ENCODE measurements around the gene PANK3.
"Not testable (repeated sequence)": the region's sequence is repeated elsewhere in the genome, so short reads cannot be mapped to it uniquely, and the experiment has no call there.

The PANK3 gene

DNA sequence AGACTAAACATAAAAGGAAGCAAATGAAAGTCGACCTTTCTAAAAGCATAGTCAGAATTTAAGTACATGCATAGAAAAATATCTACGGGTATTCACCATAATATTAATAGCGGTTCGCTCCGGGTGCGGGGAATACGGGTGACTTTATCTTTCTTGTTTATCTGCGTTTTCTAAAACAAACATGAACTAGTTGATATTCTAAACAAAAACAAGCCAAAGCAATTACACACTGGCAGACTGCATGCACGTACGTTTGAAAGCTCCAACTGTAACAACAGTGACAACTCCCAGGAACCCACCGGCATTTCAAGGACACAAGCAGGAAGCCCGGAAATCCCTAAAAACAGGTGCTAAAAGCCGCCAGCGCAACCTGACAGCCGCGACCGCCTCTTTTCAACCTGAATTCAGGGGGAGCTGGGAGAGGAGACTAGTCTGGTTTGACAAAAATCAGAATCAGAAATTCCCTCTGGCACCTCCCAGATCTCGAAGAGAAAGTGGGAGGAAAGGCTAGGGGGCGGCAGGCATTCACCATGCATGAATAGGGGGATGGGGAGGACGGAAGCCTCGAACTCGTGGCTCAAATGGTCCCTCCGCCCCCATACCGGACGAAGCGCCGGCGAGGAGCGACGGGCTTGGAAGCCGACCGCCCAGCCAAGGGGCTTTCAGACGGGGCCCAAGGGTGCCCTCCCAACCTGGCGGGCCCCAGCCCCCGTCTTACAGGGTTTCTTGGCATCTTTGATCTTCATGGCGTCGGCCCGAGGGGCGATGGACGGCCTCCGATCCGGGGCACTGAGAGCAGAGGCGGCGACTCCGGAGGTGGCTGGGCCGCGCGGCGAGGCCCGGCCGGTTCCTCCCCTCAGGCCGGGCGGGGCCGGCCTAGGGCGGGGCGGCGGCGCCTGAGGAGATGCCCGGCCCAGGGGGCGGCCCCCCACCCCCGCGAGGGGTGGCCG is at the start of gene PANK3:
TSS of gene PANK3 (minus strand) at position 831 of the 950 bp plus-strand sequence. CDS start at position 746, 85 bp downstream.
- no peak for DNase-seq (ENCODE audit: low spot score)

DNA sequence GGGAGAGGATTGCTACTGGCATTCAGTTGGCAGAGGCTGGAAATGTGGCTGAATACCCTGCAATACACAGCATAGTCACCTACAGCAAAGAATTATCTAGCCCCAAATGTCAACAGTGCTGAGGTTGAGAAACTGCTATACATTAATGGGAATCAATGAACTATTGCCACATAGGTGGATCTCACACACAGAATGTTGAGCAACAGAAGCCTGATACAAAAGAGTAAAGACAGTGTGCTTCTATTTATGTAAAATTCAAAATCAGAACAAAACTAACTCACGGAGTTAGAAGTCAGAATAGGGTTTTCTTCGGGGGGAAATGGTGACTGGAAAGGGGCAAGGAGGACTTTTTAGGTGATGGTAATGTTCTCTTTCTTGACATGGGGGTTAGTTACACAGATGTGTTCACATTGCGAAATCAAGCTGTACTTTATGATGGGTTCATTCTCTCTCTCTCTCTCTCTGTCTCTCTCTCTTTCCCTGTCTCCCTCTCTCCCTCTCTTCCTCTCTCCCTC is 45.7 kb upstream of the PANK3 start:
- DNase-seq (ENCODE audit: low spot score) = no peak

DNA sequence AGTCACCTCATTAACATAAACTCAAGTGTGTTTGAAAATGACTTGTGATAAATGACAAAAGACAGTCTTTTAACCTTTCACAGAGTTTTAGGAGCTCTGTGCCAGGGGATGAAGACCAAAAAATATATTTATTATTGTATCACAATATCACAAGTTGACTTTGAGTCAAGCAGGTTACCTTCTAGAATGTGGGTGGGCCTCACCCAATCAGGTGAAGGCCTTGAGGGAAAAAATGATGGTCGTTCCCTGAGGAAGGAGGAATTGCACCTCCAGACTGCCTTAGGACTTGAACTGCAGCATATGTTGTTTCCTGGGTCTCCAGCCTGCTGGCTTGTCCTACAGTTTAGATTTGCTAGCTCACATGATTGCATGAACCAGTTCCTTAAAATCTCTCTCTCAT is 41.6 kb upstream of the PANK3 start:
- DNase-seq (ENCODE audit: low spot score) = no peak

DNA sequence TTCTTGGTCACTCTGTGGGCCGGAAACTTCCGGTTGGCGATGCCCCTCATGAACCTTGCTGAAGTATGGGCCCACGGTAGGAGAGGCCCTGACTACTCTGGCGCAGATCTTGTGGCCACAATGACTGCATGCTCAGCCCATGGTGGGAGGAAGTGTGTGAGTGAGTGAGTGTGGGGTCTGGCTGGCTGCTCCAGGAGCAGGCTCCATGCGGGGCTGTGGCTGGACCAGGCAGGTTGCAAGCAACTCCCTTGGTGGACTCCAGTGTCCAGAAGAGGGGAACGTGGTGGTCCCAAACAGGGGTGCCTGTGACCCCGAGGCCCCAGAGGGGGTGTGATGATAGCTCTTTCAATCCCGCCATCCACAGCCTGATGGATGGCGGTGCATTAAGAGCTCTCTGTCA is 35.5 kb upstream of the PANK3 start:
- DNase-seq (ENCODE audit: low spot score) = no peak

DNA sequence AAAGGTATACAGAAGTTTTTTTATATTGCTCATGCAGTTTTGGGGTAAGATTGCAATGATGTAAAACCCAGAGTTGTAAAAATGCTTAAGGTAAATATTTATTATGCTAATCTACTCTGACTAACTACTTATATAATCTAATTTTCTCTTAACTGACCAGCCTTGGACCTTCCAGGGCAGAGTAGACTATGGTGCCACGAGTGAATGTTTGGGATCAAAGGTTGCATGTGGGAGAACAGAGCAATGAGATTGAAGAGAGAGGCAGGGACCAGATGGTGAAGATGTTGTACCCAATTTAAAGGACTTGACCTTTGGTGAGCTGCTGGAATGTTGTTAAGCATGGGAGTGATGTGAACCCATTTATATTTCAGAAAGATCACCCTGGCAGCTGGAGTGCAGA is 34.8 kb upstream of the PANK3 start:
- DNase-seq (ENCODE audit: low spot score) = no peak

DNA sequence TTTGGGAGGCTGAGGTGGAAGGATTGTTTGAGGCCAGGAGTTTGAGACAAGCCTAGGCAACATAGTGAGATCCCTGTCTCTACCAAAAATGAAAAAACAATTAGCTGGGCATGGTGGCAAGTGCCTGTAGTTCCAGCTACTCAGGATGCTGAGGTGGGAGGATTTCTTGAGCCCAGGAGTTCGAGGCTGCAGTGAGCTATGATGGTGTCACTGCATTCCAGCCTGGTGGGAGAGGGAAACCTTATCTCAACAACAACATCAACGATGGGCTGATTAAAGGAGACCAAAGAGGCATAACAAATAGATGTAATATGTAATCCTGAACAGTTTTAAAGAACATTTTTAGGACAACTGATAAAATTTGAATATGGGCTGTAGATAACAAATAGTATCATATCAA is 34.2 kb upstream of the PANK3 start:
- no peak for DNase-seq (ENCODE audit: low spot score)

DNA sequence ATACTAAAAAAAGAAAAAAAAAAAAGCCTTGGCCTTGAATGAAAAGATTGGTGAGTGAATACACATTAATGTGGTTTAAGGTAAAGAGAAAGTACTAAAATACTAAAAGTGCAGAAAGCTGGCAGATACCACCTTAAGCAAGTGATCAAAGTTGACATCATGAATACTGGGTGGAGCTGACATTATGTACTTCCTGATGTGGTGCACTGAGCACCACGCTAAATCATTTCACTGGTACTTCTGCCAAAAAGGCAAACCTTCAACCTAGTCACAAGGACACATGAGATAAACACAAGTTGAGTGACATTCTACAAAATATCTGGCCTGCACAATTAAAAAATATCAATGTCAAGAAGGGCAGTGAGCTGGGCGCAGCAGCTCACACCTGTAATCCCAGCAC is 33.8 kb upstream of the PANK3 start:
- no peak for DNase-seq (ENCODE audit: low spot score)

DNA sequence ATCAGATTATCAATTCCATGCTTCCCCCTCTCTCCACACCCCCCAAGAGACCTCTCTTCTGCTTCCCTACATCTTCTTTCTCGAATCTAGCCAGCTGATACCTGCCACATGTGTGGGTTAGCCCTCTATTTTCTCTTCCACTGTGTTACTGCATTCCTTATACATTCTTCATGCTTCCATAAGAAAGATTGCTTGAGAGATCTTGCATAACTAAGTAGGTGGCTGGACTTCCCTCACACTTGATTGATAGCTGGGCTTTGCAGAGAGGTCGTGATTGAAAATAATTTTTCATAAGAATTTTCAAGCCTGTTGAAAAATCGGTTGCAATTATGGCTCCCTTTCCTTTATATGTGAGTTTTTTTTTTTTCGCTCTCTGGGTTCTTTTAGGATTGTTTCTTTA is 33.0 kb upstream of the PANK3 start:
- no peak for DNase-seq (ENCODE audit: low spot score)

DNA sequence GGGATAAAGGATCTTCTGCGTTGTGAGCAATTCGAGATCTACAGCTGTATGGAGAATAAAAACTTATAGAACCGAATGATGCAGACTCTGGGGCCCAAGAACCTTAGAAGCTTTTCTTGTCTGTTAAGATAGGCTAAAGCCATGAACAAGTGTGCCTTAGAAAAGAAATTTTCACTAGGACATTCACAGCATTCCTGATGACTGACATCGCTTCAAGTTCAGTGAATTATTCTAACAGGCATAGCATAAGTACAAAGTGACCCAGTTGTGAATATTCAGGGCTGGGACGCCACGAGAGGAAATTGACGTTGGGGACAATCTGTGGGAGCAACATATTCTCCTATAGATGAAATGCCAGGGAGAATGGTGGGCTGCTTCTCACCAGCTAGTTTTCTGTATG is 32.0 kb upstream of the PANK3 start:
- DNase-seq (ENCODE audit: low spot score) = no peak

DNA sequence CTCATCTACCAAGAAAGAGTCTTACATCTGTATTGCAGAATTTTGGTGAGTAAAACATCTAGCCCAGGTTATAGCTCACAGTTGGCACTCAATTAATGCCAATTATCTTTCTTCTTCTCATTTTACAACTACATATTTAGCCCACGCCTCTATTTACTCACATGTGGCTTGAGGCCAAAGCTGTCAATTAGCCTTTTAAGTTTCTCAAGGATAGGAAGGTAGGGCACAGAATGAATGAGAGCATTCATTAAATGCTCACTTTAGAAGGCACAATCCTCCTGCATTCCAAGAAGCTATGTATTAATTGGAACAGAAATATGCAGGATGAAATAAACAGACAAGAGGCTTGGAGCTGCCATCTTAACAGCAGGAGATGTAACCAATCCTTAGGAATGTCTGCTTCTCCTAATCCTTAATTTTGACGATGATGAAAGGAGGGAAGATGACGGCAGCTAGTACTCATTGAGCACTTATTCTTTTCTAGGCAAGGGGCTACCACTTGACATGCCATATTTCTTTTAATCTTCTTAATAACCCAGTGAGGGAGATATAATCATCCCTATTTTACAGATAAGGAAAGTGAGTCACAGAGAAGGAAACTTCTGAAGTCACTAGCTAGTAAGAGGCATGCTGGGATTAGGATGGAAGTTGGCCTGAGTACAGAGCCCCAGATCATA is 30.8 kb upstream of the PANK3 start:
- DNase-seq (ENCODE audit: low spot score) = no peak

DNA sequence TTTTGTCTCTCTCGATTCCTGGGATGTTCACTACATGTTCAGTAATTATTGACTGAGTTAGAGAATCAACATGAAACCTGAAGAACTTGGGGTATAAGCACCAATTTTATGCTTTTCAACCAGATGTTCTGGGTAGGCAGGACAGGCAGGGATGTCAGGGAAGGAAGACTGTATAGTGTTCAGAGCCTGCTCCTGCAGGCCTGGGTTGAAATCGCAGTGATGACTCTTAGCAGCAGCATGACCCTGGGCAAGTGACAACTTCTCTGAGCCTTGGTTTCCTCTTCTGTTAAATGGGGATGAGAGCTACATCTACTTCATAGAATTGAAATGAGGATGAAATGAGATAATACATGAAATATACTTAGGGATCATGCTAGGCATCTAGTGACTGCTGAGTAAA is 29.7 kb upstream of the PANK3 start:
- DNase-seq (ENCODE audit: low spot score) = no peak

DNA sequence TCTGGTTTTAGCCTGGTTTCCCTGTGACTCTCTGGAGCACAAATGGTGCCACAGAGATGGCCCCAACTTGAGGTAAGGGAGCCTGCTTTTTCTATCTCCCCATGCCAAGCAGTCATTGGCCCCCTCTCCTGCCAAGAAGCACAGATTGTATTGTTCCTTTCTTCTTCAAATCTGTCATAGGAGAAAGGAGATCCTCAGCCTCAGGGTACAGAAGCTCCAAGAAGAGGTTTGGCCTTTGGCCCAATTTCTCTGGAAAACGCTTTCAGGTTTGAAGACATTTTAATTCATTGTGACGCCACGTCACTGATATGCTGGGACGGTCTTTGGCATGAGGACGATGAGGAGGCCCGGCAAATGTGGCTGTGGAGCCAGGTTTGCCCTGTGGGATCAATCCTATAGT is 29.2 kb upstream of the PANK3 start:
- no peak for DNase-seq (ENCODE audit: low spot score)

DNA sequence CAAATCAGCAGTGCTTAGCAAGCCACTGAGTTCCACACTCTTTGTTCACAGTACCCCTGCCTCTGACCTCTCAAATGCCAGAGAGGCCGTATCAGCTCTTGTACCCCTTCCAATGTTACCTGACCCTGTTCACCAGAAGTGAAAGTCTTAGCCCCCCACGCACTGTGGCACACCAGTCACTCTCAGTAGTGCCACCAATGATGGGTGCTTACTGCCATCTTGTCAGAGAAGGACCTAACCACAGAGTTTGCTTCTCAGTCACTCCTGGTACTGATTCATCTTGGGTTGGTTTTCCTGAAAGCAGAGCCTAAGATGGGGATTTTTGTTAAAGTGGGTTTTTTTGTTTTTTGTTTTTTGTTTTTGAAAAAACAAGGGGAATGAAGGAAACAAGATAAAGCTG is 28.8 kb upstream of the PANK3 start:
- no peak for DNase-seq (ENCODE audit: low spot score)

DNA sequence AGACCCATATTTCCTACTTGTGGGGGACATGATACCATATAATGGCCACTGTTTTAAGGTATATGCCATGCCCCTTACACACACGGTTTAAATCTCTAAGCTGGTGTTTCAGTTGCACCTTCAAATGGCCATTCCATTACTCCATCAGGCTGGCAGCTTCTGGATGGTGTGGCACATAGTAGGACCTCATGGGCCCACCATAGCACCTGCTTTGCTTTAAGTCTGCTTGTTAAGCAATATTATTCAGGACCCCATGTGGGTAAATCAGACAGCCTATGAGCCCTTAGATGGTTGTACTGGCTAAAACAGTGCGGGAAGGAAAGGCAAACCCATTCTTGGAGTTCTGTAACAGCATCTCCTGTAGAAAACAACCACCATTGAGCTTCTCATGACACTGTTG is 27.4 kb upstream of the PANK3 start:
- no peak for DNase-seq (ENCODE audit: low spot score)

DNA sequence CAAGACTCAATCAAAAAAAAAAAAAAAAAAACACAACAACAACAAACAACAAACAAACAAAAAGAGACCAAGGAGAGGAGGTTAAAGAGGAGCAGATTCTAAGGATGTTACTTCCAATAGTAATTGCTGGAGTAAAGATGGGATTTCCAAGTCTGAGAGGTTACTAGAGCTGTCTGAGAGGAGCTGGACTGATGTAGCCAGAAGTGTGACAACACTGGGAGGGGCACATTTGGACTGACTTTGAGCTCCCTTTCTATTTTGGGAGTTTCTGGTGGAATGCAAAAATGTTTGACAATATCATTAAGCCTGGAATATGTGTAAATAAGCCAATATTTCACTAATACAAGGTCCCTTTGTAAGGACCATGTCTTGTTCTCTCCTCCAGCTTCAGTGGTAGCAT is 25.3 kb upstream of the PANK3 start:
- DNase-seq (ENCODE audit: low spot score) = no peak

DNA sequence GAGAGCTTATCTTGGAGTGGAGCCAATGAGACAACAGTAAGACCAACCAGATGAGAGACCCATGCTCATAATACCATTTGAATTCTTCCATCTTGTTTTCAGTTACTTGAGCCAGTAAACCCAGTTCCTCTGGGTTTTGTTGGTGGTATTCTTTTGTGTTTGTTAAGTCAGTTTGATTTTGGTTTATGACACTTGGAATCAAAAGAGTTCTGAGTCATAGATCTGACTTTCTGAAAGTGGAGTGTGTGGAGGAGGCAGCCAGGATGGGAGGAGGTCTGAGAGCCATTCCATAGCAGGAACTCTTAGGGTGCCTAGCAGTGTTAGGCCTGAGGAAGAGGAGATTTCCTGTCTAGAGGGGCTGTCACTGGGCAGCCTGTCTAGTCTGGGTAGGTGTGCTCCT is 24.6 kb upstream of the PANK3 start:
- DNase-seq (ENCODE audit: low spot score) = no peak

DNA sequence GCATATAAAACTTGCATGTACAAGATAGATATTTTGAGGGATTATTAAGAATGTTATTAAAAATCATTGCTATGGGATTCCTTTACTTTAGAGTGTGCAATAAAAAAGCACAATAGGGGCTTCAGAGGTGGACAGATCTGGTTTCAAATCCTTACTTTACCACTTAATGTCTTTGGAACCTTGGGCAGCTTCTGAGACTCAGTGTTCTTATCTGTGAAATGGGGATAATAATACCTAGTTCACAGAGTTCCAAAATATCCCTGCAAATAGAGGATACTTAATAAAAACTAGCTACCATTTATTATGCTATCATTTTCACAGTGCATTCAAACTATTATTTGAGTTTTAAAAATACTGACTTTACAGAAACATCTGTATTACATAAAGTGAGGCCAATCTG is 23.3 kb upstream of the PANK3 start:
- DNase-seq (ENCODE audit: low spot score) = no peak

DNA sequence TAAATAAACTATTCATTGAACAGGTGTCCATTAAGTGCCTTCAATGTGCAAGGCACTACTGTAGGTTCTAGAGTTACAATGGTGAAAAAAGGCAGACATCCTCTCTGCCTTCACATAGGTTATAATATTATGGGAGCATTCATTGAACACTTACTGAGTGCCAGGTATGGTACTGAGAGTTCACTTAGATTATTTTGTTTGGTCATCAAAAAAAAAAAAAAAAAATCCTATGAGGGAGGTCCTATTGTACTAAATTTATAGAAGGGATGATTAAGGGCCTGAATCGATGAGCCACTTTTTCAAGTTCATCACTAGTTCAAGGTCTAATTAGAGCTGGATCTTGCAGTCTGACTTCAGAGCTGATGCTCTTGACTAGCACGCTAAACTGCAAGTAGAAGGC is 22.8 kb upstream of the PANK3 start:
- no peak for DNase-seq (ENCODE audit: low spot score)

DNA sequence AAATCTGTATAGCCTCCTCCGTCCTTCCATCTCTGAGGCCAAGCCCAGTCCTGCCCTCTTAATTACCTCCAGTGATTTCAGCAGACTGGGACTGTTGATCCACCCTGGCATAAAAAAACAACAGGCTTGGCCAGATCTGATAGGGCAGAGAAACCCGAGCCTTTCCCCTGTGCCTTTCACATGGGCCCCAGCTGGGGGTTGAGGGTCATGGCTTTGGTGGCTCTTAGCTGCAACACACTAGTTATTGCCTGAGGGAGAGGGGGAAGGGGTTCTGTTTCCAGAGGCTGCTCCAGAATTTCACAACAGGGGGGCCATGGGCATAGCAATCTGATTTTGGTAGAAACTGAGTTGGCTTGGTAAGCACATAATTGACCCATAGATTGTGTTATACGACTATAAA is 21.2 kb upstream of the PANK3 start:
- DNase-seq (ENCODE audit: low spot score) = no peak

DNA sequence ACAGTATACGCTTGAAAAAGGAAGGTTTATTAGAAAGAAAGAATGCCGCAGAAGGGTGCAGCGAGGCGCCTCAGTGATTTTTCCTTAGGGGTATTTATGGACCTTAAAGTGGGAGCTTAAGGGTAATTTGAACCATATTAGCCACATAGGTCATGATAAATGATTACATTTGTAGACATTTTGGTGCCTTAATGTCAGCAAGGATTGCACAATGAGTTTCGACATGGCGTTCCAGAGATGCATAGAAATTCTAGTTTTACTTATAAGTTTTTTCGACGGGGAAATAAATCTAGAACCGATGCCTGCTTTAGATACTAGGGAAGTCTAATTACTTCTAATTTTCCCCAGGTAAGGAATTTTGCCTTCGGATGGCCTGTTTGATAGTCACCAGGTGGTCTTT is 20.7 kb upstream of the PANK3 start:
- DNase-seq (ENCODE audit: low spot score) = no peak

DNA sequence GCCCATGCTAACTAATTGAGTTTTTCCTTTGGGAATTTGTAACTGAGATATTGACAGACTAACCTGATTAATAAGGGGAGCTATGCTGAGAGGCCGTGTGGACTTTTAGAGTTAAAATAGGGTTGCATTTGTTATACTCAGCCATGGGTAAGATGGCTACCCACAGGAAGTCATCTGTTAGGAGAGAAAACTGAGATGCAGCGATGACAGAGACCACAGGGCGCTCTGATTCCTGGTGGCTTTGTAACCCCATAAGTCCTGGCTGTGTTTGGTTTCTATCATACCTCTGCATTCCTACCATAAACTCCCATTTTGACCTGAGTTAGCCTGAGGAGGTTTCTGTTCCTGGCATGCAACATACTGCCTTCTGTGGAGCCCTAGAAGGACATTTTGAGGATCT is 19.5 kb upstream of the PANK3 start:
- DNase-seq (ENCODE audit: low spot score) = no peak

DNA sequence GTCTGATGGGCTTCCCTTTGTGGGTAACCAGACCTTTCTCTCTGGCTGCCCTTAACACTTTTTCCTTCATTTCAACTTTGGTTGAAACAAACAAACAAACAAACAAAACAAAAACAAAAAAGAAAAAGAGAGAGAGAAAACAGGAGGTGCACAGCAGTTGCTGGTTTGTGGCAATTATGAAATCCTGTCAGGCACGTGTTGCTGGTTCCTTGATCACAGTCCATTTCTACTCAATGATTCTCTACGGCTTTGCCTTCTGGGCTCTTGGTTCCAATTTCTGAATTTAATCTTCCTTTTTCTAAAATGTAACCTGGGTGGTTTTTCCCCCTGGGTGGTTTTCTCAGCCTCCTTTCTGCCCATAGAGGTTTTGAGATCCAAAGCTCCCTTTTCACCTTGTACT is 17.8 kb upstream of the PANK3 start:
- no peak for DNase-seq (ENCODE audit: low spot score)

DNA sequence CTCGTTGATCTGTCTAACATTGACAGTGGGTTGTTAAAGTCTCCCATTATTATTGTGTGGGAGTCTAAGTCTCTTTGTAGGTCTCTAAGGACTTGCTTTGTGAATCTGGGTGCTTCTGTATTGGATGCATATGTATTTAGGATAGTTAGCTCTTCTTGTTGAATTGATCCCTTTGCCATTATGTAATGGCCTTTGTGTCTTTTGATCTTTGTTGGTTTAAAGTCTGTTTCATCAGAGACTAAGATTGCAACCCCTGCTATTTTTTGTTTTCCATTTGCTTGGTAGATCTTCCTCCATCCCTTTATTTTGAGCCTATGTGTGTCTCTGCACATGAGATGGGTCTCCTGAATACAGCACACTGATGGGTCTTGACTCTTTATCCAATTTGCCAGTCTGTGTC is 17.0 kb upstream of the PANK3 start:
- DNase-seq (ENCODE audit: low spot score) = not testable (repeated sequence)
